Naive thymus-derived CD4-positive, alpha-beta T cell (primary cell): ENCODE data around the gene CYB561D1. TPM values are rescaled to one million over a fixed set of nuclear protein-coding genes. Genes with fewer than 3 reads are reported as not detected.

ENCODE experiments used
- ATAC-seq: fragments of 150-1000 bp; cut with Tn5 transposase; 2 replicates; pipeline ENCODE4 v1.10.0; 2021; ENCODE audit warnings: mild to moderate bottlenecking, moderate library complexity
- CTCF ChIA-PET: fragments of 350-600 bp; sonication (Branson Sonifier 250); formaldehyde crosslinking; loops from one replicate; lab custom pipeline; 2021; ENCODE audit warnings: antibody characterized with exemption; lab: Charles Lee
- POLR2A ChIA-PET: fragments of 350-600 bp; sonication (Branson Sonifier 250); formaldehyde crosslinking; loops from one replicate; lab custom pipeline; 2021; ENCODE audit warnings: antibody characterized with exemption, inconsistent platforms; lab: Charles Lee
- DNase-seq, 9 donors: peaks; one replicate each; pipeline versions ENCODE4 v3.0.0 to v3.0.0-alpha.2; 2020 to 2022; ENCODE audit warnings: mixed read lengths in 1 of 9
- H3K27ac ChIP-seq: one replicate; pipeline ENCODE4 v1.7.0; 2013; ENCODE audit warnings: mild to moderate bottlenecking, low read depth, low read length, moderate library complexity
- H3K27me3 ChIP-seq, 2 donors: one replicate each; pipeline ENCODE4 v1.7.0; 2013; ENCODE audit warnings: low read length in 2 of 2, mild to moderate bottlenecking in 2 of 2, moderate library complexity in 2 of 2; ENCODE audit not compliant: control insufficient read depth in 2 of 2, insufficient read depth in 2 of 2
- H3K36me3 ChIP-seq, 3 experiments: 1 replicate in 2 of 3; 2 replicates in 1 of 3; pipeline ENCODE4 v1.7.0; 2013; ENCODE audit warnings: low read length in 3 of 3, mild to moderate bottlenecking in 3 of 3, moderate library complexity in 1 of 3; ENCODE audit not compliant: insufficient read depth in 3 of 3, control insufficient read depth in 2 of 3
- H3K4me1 ChIP-seq, 2 donors: one replicate each; pipeline ENCODE4 v1.7.0; 2013; ENCODE audit warnings: low read length in 2 of 2, mild to moderate bottlenecking in 2 of 2, moderate library complexity in 1 of 2; ENCODE audit not compliant: control insufficient read depth in 2 of 2, insufficient read depth in 2 of 2
- H3K4me3 ChIP-seq: 2 replicates; pipeline ENCODE4 v1.7.0; 2013; ENCODE audit warnings: mild to moderate bottlenecking, low read length
- H3K9me3 ChIP-seq, 3 experiments: 1 replicate in 2 of 3; 2 replicates in 1 of 3; pipeline ENCODE4 v1.7.0; 2013; ENCODE audit warnings: low read length in 3 of 3; ENCODE audit not compliant: control insufficient read depth in 2 of 3
- H3K27ac Mint-ChIP-seq, 9 donors: one replicate each; pipeline ENCODE4 v1.8.0; 2020 to 2022; ENCODE audit warnings: mixed read lengths in 9 of 9, mild to moderate bottlenecking in 8 of 9, moderate library complexity in 5 of 9, inconsistent platforms in 2 of 9
- H3K27me3 Mint-ChIP-seq, 5 donors: one replicate each; pipeline ENCODE4 v1.8.0; 2021 to 2022; ENCODE audit warnings: mixed read lengths in 5 of 5, mild to moderate bottlenecking in 1 of 5
- H3K36me3 Mint-ChIP-seq, 5 donors: one replicate each; pipeline ENCODE4 v1.8.0; 2020 to 2022; ENCODE audit warnings: mixed read lengths in 5 of 5, mild to moderate bottlenecking in 3 of 5, inconsistent platforms in 1 of 5
- H3K4me1 Mint-ChIP-seq, 7 donors: one replicate each; pipeline ENCODE4 v1.8.0; 2020 to 2022; ENCODE audit warnings: mixed read lengths in 7 of 7, mild to moderate bottlenecking in 3 of 7, inconsistent platforms in 1 of 7
- H3K4me3 Mint-ChIP-seq, 10 donors: one replicate each; pipeline ENCODE4 v1.8.0; 2020 to 2022; ENCODE audit warnings: mild to moderate bottlenecking in 10 of 10, mixed read lengths in 10 of 10, moderate library complexity in 6 of 10, inconsistent platforms in 2 of 10
- H3K9me3 Mint-ChIP-seq, 11 donors: one replicate each; pipeline ENCODE4 v1.8.0; 2020 to 2022; ENCODE audit warnings: mixed read lengths in 11 of 11, mild to moderate bottlenecking in 4 of 11, inconsistent platforms in 1 of 11, moderate library complexity in 1 of 11
- intact Hi-C, 2 donors: fragments of 100-400 bp; cut with micrococcal nuclease; formaldehyde crosslinking; loops; one replicate each; pipeline ENCODE4 v1.15.1; 2023
- polyA plus RNA-seq, 2 donors: library from polyadenylated mRNA; unstranded; fragments of 300-500 nt; fragmentation: Illumina TruSeq; gene quantifications; one replicate each; pipeline ENCODE4 v1.2.3, GENCODE V29; 2021
- total RNA-seq, 6 experiments: library from RNA in 5 of 6; stranded (reverse) in 5 of 6; gene quantifications; 1 replicate in 5 of 6; 2 replicates in 1 of 6; pipeline ENCODE4 v1.2.3 and lab custom pipeline; 2021 to 2026

The CYB561D1 gene
- total and polyA plus RNA-seq, 7 experiments from 2014 or later, result 13.5 to 41.5 (median 24.1) TPM

- peaks cover 0 to 2% (median 0%) of the 10 kb centered on the region in 11 donors for H3K9me3 Mint-ChIP-seq
- CTCF ChIA-PET, result interaction anchor here (1.2 to 21.5 kb wide), 5 partner anchors 37 to 450 kb away, joined by 3 to 1240 read pairs (median 6); partner anchors contain the start of genes AHCYL1, AMIGO1, ATXN7L2 and CYB561D1
- peak overlapping the region in 1 of 10 donors; percentile 18 for H3K4me3 Mint-ChIP-seq
- H3K4me1 ChIP-seq, result peaks cover 11 to 28% of the 10 kb centered on the region in 2 donors
- H3K4me3 ChIP-seq, result no peak overlapping the region
- peaks cover 22 to 40% (median 30%) of the 10 kb centered on the region in 7 donors for H3K4me1 Mint-ChIP-seq
- no peaks in the 10 kb centered on the region for H3K36me3 Mint-ChIP-seq
- H3K36me3 ChIP-seq, result no peaks in the 10 kb centered on the region
- POLR2A ChIA-PET, result interaction anchor here (0.6 to 15.6 kb wide), 2 partner anchors 34 to 548 kb away, joined by 4 to 520 read pairs; partner anchors contain the start of genes AMIGO1 and CYB561D1
- H3K9me3 ChIP-seq, result no peaks in the 10 kb centered on the region
- H3K27ac Mint-ChIP-seq, result peak overlapping the region in 3 of 9 donors; percentile 17 to 59 (median 41)
- intact Hi-C loops, result loop anchor here in 1 of 2 donors (5.0 kb wide), 1 partner anchor 137 kb away; the partner anchor contains the start of gene SORT1
- DNase-seq (no peak), ATAC-seq (no peak)
- H3K27me3 Mint-ChIP-seq, result no peaks in the 10 kb centered on the region
- no peaks in the 10 kb centered on the region for H3K27me3 ChIP-seq
- no peak overlapping the region for H3K27ac ChIP-seq
Measured at GRCh38 chr1:109534307-109534858, 40.5 kb downstream of the CYB561D1 start.

- Histone ChIP-seq H3K9me3 (no peaks in the 10 kb centered on the region), H3K36me3 (no peaks in the 10 kb centered on the region), H3K4me1 (peaks cover 11 to 24% of the 10 kb centered on the region in 2 donors), H3K4me3 (no peak overlapping the region), H3K27me3 (no peaks in the 10 kb centered on the region), H3K27ac (no peak overlapping the region)
- Mint-ChIP-seq H3K27me3 (no peaks in the 10 kb centered on the region), H3K36me3 (no peaks in the 10 kb centered on the region), H3K9me3 (peaks cover 0 to 2% (median 0%) of the 10 kb centered on the region in 11 donors), H3K4me3 (no peak overlapping the region), H3K4me1 (peaks cover 22 to 29% (median 24%) of the 10 kb centered on the region in 7 donors), H3K27ac (peak overlapping the region in 2 of 9 donors; percentile 9 to 49)
- intact Hi-C loops, result no loop called here
- CTCF ChIA-PET, result interaction anchor here (0.6 to 21.5 kb wide), 6 partner anchors 38 to 449 kb away, joined by 3 to 1240 read pairs (median 3); partner anchors contain the start of genes AHCYL1, AMIGO1, ATXN7L2 and CYB561D1
- POLR2A ChIA-PET, result interaction anchor here (15.6 kb wide), 1 partner anchor 35 kb away, joined by 520 read pairs; the partner anchor contains the start of genes AMIGO1 and CYB561D1
- ATAC-seq (no peak), DNase-seq (no peak)
Measured at GRCh38 chr1:109535481-109535880, 41.6 kb downstream of the CYB561D1 start.

GRCh38 chr1:109535971-109536491 lies 42.1 kb downstream of the CYB561D1 start:
- Histone ChIP-seq H3K27me3 (no peaks in the 10 kb centered on the region), H3K36me3 (no peaks in the 10 kb centered on the region), H3K4me1 (peaks cover 11 to 18% of the 10 kb centered on the region in 2 donors), H3K4me3 (no peak overlapping the region), H3K9me3 (no peaks in the 10 kb centered on the region), H3K27ac (no peak overlapping the region)
- no peak for ATAC-seq
- DNase-seq, result no peak
- Mint-ChIP-seq H3K36me3 (no peaks in the 10 kb centered on the region), H3K4me3 (no peak overlapping the region), H3K27ac (no peak overlapping the region), H3K27me3 (no peaks in the 10 kb centered on the region), H3K4me1 (peaks cover 18 to 23% (median 20%) of the 10 kb centered on the region in 7 donors), H3K9me3 (peaks cover 0 to 2% (median 0%) of the 10 kb centered on the region in 11 donors)
- POLR2A ChIA-PET, result interaction anchor here (15.6 kb wide), 1 partner anchor 35 kb away, joined by 520 read pairs; the partner anchor contains the start of genes AMIGO1 and CYB561D1
- intact Hi-C loops, result no loop called here
- CTCF ChIA-PET, result interaction anchor here (0.6 to 21.5 kb wide), 4 partner anchors 38 to 447 kb away, joined by 3 to 1240 read pairs (median 3); partner anchors contain the start of genes AMIGO1, ATXN7L2 and CYB561D1

- H3K36me3 Mint-ChIP-seq, result no peaks in the 10 kb centered on the region
- no peaks in the 10 kb centered on the region for H3K9me3 Mint-ChIP-seq
- Histone ChIP-seq H3K27me3 (no peaks in the 10 kb centered on the region), H3K9me3 (no peaks in the 10 kb centered on the region), H3K27ac (no peak overlapping the region), H3K4me1 (peaks cover 2 to 3% of the 10 kb centered on the region in 2 donors), H3K4me3 (no peak overlapping the region), H3K36me3 (no peaks in the 10 kb centered on the region)
- peak overlapping the region in 1 of 9 donors; percentile 25 for H3K27ac Mint-ChIP-seq
- no peaks in the 10 kb centered on the region for H3K27me3 Mint-ChIP-seq
- intact Hi-C loops, result no loop called here
- peaks cover 3 to 7% (median 4%) of the 10 kb centered on the region in 7 donors for H3K4me1 Mint-ChIP-seq
- POLR2A ChIA-PET, result interaction anchor here (0.8 to 1.0 kb wide), 2 partner anchors 9 to 55 kb away, joined by 3 read pairs; no protein-coding TSS in a partner anchor
- CTCF ChIA-PET, result interaction anchor here (0.7 to 21.5 kb wide), 4 partner anchors 9 to 103 kb away, joined by 3 to 1240 read pairs (median 4); partner anchors contain the start of genes AMIGO1, ATXN7L2 and CYB561D1
- DNase-seq, result no peak
- no peak overlapping the region for H3K4me3 Mint-ChIP-seq
- no peak for ATAC-seq
Measured at GRCh38 chr1:109537450-109538178, 43.7 kb downstream of the CYB561D1 start.

GRCh38 chr1:109538827-109539555 lies 45.1 kb downstream of the CYB561D1 start:
- no peaks in the 10 kb centered on the region for H3K9me3 Mint-ChIP-seq
- Histone ChIP-seq H3K36me3 (no peaks in the 10 kb centered on the region), H3K27me3 (no peaks in the 10 kb centered on the region), H3K4me3 (no peak overlapping the region), H3K4me1 (no peaks in the 10 kb centered on the region), H3K9me3 (no peaks in the 10 kb centered on the region), H3K27ac (no peak overlapping the region)
- DNase-seq (no peak), ATAC-seq (no peak)
- H3K4me1 Mint-ChIP-seq, result no peaks in the 10 kb centered on the region
- intact Hi-C loops, result no loop called here
- no peak overlapping the region for H3K27ac Mint-ChIP-seq
- CTCF ChIA-PET, result interaction anchor here (0.5 to 21.5 kb wide), 3 partner anchors 41 to 1959 kb away, joined by 3 to 1240 read pairs (median 6); partner anchors contain the start of genes AMIGO1, ATXN7L2 and CYB561D1
- POLR2A ChIA-PET, result interaction anchor here (1.0 to 1.1 kb wide), 3 partner anchors 10 to 85 kb away, joined by 3 to 4 read pairs (median 3); partner anchors contain the start of gene CYB561D1
- no peak overlapping the region for H3K4me3 Mint-ChIP-seq
- no peaks in the 10 kb centered on the region for H3K27me3 Mint-ChIP-seq
- H3K36me3 Mint-ChIP-seq, result no peaks in the 10 kb centered on the region
